Cerebellar nuclear complex (tissue), 1 donor: ENCODE measurements around the gene UGT2B28.
"Not testable (repeated sequence)": the region's sequence is repeated elsewhere in the genome, so short reads cannot be mapped to it uniquely, and the experiment has no call there.

Source experiments
- DNase-seq, 2 experiments: peaks; one replicate each; lab custom pipeline; 2025; lab: John Stamatoyannopoulos, UW

Gene UGT2B28

DNA sequence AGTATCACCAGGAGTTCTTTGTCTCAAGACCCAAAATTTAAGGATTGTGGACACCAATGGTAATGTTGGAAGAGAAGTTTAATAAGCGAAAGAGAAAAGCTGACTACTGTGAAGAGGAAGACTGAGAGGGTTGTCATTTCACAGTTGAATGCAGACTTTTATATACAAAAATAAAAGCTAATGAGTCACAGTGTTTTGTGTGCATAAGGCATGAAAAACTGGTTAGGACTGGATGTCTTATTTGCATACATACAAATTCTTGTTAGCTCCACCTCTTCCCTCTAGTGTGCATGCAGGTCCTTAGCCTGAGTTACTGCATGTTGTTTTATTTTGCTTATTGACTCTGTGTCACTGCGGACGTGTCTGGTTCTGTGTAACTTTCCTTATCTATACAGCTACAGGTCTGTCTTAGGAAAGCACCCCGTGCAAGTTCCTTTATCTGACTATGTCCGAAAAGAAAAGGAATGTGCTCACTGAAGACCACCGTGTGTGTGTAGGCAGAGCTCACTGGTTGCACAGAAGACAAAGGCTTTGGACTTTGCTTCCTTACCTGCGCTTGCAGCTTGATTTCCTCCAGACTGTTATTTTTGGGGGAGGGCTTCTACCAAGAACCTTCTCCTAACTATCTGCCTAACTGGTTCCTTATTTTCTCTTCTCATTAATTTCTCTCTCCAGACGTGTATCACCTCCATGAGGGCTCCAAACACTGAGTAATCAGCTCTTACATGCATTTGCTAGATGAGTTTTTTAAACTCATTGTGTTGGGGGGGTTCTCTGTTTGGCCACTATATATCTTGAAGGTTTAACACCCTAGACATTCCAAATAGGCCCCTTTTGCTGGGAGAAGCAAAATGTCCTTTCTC is 63.5 kb downstream of the UGT2B28 start:
- DNase-seq: not testable (repeated sequence)
